WI38 (cell line): ENCODE data around the gene ANO4.

Experiments
- H3K4me3 ChIP-seq: 2 replicates; pipeline ENCODE4 v1.5.1; 2011; ENCODE audit warnings: low read depth, mild to moderate bottlenecking, control low read depth, low read length
- TF ChIP-seq, protein P1 (sequence below): IDR thresholded peaks from 2 replicates; pipeline ENCODE4 v1.5.1; 2012; ENCODE audit warnings: low read depth, mild to moderate bottlenecking, control low read depth, low read length

ANO4 gene

DNA sequence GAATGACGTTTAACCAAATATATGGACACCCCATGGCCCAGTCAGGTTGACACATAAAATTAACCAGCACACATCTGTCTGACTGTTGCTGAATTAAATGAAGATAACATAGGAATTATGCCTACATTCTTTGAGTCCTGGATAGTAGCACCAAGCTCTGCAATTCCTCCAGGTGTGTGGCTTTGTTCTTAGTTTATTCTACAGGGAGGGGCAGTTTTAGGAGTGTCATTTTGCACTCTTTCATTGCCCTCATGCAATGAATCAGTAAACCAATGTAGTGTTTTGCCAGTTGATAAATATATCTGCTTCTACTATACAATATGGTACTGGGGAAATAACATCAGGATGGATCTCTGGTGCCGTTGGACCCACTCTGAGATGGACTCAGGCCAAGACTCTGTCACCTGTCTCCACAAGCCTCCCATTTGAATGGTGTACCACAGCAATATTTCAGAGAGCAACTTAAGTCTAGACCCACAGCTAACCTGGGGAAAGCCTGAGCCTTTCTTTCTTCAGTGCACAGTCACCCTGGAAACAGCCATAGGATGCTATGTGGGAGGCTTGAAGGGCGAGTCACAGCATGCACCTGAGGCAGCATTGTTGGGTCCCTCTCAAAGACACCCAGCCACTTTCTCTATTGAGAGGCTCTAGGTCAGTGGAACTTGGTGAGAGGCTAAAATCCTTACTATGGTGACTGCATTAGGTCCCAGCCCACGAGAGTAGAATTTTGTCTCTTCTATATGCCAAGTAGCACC, 73.2 kb downstream of the ANO4 start:
- TF ChIP-seq, protein P1, sequence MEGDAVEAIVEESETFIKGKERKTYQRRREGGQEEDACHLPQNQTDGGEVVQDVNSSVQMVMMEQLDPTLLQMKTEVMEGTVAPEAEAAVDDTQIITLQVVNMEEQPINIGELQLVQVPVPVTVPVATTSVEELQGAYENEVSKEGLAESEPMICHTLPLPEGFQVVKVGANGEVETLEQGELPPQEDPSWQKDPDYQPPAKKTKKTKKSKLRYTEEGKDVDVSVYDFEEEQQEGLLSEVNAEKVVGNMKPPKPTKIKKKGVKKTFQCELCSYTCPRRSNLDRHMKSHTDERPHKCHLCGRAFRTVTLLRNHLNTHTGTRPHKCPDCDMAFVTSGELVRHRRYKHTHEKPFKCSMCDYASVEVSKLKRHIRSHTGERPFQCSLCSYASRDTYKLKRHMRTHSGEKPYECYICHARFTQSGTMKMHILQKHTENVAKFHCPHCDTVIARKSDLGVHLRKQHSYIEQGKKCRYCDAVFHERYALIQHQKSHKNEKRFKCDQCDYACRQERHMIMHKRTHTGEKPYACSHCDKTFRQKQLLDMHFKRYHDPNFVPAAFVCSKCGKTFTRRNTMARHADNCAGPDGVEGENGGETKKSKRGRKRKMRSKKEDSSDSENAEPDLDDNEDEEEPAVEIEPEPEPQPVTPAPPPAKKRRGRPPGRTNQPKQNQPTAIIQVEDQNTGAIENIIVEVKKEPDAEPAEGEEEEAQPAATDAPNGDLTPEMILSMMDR = no peak
- H3K4me3 ChIP-seq = no peak overlapping the region

DNA sequence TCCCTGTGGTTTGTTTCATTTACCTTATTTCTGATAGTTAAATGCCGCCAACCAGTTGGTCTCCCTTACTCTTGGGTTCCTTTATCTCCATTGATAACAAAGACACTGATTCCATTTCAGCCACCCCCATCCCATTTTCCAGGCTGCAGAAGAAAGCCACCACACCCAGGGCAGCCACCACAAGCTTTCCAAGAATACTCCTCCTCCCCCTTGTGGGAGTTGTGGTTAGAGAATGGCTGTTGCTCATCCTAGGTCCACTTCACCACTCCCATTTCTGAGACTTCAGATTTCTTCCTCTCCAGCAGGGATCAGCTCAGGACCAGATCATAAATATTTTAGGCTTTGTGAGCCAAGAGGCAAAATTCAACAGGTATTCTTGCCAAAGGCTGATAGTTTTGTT, 73.9 kb downstream of the ANO4 start:
- TF ChIP-seq, protein P1 = no peak
- no peak overlapping the region for H3K4me3 ChIP-seq

DNA sequence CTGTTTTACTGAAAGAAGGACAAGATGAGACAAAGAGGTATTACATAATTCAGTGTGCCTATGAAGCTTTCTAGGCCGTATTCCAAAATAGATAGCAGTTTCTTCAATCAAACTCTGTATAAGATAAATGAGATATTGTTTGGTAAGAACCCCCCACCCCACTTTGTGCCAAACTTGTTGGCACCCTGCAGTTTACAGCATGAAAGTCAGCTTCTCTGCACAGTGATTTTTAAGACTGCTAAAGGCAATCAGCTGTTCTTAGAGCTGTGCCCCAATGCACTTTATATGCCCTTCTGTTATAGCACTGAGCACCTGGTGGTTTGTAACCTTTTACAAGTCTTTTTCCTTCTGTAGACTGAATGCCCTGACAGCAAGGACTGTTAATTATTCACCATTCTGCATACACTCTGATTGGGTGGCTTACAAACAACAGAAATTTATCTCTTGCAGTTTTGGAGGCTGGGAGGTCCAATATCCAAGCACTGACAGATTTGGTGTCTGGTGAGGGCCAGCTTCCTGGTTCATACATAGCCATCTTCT, 76.7 kb downstream of the ANO4 start:
- no peak overlapping the region for H3K4me3 ChIP-seq
- TF ChIP-seq, protein P1 = no peak

GRCh38 chr12:100875156-100875555, 80.6 kb downstream of the ANO4 start:
- TF ChIP-seq, protein P1 = no peak

DNA sequence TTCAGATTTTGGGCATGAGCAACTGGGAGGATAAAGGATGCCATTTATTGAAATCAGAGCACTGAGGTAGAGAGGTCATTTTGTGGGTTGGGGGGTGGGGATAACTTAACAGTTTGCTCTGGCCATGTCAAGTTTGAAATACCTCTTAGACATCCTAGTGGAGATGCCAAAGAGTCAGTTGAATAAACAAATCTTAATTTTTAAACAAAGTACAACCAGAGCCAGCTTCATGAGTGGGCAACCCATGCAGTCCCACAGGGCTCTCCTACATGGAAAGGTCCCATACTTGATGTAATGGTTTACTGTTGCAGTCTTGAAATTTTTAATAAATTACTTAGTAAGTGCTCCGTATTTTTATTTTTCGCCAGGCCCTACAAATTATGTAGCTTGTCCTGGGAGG, 81.2 kb downstream of the ANO4 start:
- TF ChIP-seq, protein P1 = no peak
- H3K4me3 ChIP-seq = no peak overlapping the region

More at GRCh38 chr12:100875156-100875555, 80.6 kb downstream of the ANO4 start:
- no peak overlapping the region for H3K4me3 ChIP-seq

DNA sequence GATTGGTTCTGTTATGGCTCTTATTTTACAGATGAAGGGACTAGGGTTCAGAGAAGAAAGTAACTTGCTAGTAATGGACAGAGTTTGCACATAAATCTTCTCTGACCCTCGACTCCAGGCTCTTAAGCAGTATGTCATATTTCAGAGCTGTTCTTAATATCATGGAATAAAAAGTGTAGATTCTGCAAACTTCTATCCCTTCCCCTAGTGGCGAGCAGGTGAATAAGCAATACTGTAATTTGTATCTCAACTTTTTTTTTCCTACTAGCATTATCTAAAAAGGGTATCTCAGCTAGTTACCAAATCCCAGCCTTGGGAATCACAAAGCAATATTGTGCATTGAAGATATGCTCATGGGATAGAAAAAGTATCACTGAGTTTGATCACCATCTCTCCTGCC, 83.2 kb downstream of the ANO4 start:
- no peak overlapping the region for H3K4me3 ChIP-seq
- TF ChIP-seq, protein P1 = peak; percentile 22; the same call in 1 of the 2 replicates

GRCh38 chr12:100895192-100895591, 100.6 kb downstream of the ANO4 start:
- TF ChIP-seq, protein P1 = no peak
- no peak overlapping the region for H3K4me3 ChIP-seq
